ENCODE measurements around the gene U2AF1L4.
A peak's percentile ranks its signal among the peaks of the same experiment; 100 is the strongest.

Gene U2AF1L4

DNA sequence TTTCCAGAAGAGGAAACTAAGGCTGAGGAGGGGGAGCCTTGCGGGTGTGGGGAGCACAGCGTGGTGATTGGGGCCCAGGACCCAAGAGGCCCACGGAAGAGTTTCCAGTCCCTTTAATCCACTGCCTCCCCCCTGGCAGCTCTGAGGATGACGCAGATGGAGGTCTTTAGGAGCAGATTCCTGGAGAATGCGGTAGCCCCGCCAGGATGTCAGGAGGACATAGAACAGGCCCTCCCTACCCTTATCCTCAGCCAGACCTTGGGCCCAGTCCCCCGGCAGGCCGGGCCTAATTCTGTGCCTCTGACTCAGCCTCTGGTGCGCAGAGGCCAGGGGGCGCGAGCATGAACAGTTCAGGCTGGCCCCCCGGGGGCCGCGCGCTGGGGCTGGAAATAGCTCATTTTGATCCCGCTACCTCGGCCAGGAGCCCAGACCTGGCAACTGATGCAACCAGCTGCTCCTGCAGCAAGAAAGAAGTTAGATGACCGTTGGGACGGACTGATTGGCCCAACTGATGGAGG is 12.1 kb upstream of the U2AF1L4 start:
- no peak for DNase-seq (ENCODE audit: low spot score)

DNA sequence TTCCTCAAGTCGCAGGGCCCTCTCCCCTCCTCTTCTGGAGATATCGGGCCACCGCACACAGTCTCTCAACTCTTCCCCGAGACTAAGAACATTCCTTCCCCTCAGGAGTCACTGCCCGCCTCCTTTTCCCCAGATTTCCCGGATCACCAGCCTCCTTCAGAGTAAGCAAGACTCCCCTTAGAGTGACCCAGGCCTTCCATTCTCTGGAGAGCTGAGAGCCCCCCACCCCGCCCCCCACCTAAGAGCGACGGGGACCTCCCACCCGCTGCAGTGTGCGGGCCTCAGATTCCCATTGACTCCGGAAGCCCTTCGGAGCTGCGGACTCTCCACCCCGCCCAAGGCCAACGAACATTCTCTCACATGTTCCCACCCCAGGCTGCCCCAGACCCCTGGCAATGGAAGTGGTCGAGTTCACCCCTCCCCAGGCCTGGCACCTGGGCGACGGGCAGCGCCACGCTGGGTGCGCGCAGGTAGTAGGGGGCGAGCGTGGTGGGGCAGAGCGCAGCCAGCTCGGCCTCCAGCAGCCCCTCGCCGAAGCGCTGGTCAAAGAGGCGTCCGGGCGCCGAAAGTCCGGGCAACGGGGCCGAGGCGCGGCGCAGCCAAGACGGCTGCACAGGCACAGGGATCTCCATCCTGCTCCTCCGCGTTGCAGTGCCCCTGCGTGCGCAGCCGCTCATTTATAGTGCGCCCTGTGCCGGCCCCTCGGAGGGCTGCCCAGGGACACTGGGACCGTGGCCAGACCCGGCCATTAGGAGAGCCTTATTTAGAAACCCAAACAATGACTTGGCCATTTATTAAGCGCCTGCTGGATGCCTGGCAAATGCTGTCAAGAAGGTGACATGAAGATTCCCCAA is 11.4 kb upstream of the U2AF1L4 start, which contains the start of gene HSPB6:
Gene HSPB6 (minus strand): TSS at position 653 of the 854 bp plus-strand sequence. CDS start 21 bp downstream, at position 632.
- DNase-seq (ENCODE audit: low spot score): no peak

DNA sequence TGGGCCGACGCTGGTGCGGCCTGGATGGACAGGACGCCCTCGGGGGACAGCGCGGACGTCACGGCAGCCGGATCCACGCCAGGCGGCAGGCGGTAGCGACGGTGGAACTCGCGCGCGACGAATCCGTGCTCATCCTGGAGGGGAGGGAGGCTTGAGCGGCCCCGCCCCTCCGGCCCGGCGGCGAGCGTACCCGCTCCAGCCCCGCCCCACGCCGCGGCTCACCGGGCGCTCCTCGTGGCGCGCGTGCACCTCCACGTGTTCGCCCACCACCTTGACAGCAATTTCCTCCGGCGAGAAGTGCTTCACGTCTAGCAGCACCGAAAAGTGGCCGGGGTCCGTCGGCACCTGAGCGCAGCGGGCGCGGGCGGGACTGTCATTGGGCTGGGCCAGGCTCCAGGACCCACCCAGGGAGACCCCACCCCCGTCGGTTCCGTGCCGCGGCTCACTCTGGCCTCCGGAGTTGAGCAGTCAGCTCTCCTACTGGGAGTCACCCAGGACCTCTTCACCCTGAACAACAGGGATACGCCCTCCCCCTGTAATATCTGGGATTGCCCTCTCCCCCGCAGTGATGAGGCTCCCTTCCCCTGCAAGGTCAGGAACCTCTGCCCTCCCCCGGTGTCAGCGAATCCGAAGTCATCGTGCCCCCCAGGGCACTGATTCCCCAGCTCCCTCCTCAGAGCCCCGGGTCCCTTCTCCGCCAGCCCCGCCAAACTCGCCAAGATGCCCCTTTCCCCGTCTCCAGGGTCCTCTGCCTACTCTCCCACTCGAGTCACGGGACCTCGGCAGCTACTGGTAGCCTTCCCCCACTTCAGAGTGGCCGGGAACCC is 10.5 kb upstream of the U2AF1L4 start:
- DNase-seq (ENCODE audit: low spot score): no peak

DNA sequence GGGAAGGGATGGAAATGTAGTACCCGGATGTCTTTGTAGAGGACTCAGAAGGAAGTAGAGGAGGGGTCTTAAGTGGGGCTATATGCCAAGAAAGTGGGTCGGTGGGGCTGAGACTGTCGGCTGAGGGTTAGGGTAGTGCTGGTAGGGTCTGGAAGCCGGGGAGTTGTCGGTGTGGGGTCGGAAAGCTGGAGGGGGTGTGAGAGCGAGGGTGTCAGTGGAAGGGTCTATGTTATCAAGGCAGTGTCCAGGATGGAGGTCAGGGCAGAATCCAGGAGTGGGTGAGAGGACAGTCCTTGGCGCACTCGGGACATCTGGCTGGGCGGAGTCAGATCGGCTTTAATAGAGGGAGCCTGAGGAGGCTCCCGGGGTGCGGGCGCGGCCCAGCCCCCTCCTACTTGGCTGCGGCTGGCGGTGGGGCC is 9.9 kb upstream of the U2AF1L4 start:
- DNase-seq (ENCODE audit: low spot score): no peak

DNA sequence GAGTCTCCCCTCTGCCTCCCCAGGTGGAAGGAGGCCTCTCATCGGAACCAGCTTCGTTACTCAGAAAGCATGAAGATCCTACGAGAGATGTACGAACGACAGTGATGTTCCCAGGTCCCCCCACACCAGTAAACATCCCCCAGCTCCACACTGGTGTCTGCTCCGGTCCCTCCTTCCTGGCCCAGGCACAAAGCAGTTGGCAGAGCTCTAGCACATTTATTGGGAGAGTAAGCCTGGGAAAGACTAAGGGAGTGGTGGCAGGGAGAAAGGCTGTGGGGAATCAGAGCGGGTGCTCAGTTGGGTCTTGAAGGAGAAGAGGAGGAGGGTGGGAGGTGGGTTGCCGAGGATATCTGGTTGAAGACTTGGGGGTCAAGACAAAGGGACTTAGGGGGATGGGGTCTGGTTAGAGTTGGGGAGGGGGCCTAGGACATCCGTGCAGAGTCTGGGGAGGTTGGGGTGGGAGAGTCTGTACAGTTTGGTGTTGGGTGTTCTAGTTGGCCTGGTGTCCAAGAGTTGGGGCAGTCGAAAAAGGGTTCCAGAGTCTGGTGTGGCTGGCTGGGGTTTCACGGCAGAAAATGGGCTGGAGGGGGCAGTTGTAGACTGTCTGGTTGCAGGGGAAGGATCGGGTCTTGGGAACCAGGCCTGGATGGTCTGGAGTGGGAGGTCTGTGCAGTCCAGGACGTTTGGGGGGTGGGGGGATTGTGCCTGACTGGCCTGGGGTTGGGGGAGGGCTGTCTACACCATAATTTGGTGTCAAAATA is 9.3 kb upstream of the U2AF1L4 start:
- no peak for DNase-seq (ENCODE audit: low spot score)

DNA sequence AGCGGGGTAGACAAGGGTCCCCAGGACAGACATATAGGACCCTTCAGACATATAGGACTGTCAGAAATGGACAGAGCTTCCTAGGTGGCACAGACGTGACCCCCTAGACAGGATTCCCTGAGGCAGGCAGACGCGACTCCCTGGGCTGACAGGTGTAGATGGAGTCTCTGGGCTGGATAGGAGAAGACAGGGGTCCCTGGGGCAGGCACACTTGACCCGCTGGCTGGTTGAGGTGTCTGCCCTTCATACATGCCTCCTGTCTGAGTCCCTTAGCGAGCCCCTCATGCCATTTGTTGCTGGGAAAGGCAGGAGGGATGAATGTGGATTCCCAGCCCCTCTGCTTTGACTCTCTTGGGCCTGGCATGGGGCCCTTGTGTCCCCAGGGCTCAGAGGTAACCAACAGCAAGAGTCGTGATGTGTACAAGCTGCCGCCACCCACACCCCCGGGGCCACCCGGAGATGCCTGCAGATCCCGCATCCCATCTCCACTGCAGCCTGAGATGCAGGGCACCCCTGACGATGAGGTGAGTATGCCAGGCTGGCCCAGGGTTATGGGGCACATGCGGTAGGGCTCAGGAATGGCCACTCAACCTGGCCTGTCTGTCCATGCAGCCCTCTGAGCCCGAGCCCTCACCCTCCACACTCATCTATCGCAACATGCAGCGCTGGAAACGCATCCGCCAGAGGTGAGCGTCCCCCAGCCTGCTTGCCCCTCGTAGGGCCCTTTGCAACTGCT is 8.6 kb upstream of the U2AF1L4 start:
- no peak for DNase-seq (ENCODE audit: low spot score)

DNA sequence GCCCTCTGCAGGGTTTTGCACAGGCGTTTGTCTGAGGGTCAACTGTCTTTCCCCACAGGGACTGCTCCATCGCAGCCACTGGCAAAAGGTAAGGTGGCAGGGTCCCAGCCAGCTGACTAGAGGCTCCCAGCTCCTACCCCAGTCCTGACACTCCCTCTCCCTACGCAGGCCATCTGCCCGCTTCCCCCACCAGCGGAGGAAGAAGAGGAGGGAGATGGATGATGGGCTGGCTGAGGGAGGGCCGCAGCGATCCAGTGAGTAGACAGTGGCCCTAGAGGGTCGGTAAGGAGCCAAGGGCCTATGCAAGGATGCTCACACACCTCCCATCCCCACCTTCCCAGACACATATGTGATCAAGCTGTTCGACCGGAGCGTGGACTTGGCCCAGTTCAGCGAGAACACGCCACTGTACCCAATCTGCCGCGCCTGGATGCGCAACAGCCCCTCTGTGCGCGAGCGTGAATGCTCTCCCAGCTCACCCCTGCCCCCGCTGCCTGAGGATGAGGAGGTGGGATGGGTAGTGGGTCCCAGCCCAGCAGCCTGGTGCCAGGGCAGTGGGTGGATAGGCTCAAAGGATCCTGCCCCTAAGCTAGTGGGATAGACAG is 7.6 kb upstream of the U2AF1L4 start:
- DNase-seq (ENCODE audit: low spot score): no peak

DNA sequence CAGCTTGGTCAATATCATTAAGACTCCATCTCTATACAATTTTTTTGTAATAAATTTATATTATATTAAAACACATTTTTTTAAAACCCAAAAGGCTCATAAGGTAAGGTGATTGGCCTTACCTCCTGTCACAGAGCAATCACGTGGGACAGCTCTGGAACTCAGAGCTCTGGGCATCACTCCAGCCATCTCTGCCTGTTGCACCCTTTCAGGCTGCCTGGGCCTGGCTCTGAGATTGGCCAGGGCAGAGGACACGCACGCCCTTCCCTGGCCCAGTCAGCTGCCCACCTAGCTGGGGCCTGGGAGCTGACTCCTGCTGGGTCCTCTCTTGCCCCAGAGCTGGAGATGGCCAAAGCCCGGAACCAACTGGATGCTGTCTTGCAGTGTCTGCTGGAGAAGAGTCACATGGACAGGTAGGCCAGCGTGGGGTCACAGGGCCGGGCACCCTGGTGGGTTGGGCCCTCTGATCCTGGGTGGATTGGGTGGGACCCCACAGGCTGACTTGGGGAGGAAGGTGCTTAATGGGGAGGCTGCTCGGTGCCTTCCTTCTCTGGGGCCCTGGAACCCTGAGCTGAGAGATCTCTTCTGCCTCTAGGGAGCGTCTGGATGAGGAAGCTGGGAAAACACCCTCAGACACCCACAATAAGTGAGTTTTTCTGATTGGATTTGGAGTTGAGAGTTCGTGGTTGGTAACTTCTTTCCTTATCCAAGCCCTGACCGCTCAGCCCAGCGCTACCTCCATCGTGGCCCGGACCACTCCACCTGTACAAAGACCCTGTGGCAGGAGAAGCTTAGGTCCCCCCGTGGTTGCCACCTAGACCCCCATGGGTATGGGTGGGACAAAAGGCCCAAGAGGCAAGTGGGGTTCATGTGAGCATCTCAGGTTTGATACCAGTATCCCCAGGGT is 6.9 kb upstream of the U2AF1L4 start:
- DNase-seq (ENCODE audit: low spot score): no peak

DNA sequence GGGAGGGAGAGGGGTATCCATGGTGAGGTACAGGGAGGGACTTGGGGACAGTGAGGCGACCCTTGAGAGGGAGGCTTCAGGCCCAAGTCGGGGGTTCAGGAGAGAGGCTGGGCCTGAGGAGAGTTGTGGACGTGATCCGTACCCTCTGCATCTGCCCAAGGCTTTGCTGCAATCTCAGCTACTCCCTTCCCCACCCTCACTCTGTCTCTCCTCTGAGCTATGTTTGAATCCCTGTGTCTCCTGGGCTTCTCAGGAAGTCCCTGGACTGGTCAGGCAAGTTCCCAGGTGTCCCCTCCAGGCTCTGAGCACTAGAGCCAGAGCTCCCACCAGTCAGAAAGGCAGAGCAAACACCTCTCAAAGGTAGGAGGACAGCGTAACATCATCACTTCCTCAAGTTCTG is 4.9 kb upstream of the U2AF1L4 start:
- DNase-seq (ENCODE audit: low spot score): no peak

DNA sequence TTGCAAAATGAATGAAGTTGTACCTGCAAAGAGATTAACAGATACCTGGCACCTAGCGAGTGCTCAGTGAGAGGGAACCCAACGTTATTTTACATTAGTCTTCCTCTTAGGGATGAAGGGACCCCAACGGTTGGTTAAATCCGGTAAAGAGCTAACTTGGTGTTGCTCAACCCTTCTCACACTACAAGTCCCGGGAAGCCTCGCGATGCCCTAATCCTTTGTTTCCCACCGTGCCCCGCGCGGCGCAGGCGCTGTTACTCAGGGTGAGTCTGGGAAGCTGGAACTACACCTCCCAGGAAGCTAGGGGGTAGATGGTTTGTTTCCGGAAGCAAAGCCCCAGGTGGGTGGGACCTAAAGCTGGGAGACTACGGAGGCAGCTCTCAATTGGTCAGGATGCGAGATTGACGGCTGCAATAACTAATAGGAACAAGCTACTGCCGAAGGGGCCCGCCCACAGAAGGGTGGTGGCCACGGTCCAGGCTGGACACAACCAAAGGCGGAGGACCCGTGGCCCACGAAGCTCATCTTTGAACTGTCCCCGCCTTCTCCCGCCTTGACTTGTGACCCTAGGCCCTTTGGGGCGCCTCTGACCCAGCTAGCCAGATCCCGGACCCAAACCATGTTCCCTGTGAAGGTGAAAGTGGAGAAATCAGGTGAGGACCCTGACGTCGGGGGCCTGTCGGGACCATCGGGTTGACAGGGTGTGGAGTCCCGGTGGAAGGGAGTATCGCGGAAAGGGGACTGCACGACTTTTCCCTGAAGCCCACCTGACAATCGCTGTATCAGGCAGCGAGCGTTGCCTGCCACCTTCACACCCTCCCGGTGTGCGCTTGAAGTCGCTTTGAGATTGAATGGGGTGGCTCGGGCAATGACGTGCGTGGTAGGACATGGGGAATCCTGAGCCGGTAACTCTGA is 3.1 kb upstream of the U2AF1L4 start, which contains the start of gene LIN37:
Gene LIN37 (plus strand): TSS at position 471 of the 915 bp plus-strand sequence. CDS start 149 bp downstream, at position 620.
- DNase-seq (ENCODE audit: low spot score): peak; percentile 93

DNA sequence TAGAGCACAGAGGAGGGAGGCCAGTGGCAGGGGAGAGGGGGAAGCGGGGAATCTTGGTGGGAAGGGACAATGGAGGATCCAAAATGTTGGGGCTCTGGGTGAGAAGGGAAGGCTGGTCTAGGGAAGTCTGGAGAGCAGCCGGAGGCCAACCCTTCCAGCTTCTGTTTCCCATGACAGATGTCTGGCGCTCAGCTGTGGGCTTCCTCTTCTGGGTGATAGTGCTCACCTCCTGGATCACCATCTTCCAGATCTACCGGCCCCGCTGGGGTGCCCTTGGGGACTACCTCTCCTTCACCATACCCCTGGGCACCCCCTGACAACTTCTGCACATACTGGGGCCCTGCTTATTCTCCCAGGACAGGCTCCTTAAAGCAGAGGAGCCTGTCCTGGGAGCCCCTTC is 1.3 kb upstream of the U2AF1L4 start:
- DNase-seq (ENCODE audit: low spot score): no peak

DNA sequence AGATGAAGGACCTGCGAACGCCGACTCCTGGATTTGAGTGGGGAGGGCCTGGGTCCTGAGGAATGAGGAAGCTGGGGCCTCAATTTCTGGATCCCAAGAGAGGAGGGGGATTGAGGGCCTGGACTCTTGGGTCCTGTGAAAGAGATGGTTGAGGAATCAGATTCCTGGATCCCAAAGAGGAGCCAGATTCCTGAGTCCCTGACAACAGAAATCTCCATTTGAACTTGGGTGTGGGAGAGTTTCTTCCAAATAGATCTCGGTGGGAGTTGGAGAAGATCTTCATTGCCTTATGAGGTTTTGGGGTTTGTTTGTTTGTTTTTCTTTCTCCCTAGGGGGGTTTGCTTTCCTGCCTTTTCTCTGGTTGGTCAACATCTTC is 857 bp upstream of the U2AF1L4 start:
- DNase-seq (ENCODE audit: low spot score): no peak

DNA sequence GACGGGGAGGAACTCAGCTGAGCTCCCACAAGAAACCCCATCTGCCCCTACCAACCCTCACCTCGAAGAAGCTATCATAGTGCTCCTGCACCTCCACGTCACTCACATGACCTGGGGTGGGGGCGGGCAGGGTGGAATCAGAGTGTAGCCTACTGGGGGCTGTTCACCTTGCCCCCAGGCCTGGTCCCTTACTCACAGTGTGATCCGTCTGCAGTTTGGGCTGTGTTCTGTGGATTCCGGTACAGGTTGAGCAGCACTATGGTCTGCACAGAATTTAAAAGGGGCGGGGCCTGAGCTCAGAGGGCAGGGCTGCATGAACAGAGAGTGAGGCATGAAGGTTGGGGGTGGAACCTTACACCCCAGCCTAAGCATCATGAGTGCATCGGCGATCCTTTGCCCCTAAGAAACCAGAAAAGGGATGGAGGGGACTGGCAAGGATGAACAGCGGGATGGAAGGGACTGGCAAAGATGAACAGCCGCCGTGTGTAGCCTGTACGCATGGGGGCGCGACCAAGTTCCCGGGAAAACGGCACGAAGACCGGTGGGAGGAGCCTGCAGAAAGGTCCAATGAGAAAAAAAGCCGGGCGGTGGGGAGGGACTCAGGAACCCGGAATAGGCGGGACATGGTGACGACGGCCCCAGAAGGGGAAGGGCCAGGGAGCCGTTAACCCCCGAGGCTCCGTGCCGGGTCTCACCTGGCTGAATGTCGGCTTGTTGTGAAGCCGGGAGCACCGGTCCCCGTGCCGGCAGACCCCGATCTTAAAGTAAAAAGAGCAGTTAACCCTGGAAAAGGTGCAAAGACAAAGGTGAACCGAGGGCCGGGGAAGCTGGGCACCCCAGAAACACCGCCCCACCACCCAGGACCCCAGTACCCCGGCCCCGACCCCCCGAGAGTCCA is 539 bp downstream of the U2AF1L4 start:
- DNase-seq (ENCODE audit: low spot score): peak; percentile 86

DNA sequence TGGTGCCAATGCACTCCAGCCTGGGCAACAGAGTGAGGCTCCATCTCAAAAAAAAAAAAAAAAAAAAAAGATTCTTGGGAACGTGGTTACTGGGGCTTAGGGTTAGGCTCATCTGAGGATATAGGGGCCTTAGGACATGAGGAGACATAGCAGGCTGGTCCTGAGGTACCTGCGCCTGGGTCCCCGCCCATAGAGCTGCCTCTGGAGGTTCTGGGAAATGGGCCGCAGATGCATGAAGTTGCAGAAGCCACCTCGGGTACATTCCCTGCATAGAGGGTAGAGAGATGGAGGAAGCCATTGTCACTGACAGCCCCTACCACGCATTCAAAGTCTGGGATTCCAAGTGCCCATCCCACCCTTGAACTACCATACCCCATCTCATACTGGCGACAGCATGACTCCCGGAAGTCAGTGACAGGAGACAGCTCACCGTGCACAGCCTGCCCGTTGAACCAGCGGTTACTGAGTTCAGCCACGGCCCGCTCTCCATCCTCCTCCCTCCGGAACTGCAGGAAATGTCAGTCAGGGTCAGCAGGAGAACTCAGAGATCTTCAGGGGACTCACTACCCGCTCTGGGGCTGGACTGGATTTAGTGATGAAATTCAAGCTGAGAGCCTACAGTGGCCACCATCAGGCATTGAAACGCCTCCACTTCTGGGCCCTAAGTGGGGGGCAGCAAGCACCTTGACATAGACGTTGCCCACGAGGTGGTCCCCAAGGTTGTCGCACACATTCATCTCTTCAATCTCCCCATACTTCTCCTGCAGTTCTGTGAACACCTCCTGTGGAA is 1.4 kb downstream of the U2AF1L4 start:
- no peak for DNase-seq (ENCODE audit: low spot score)

DNA sequence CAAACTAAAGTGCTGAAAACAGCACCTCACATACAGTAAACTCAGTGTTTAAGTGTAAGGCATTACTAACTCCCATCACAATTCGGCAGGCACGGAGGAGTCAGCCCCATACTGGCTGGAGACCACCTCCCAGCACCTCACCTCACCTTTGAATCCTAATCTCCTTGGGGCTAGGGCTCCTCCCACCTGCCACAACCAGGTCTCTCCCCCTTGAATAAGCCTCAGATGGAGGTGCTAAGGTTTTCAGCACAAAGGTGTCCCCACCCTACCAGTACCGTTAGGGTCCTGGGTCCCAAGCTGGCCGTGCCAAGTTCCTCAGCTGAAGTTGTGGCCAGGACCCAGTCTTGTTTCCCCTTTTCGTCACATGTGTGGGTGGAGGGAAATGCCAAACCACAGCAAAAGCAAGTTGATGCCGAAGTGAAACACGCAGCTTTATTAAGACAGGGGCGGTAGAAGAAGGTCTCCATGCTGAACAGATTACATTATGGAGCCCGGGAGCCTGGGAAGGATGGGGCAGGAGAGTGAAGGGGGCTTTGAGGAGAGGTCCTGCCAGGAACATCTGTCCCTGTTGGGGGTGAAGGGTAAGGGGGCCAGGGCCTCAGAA is 3.0 kb downstream of the U2AF1L4 start, which contains the start of gene IGFLR1:
Gene IGFLR1 (minus strand): TSS at position 332 of the 604 bp plus-strand sequence. CDS start 1,272 bp downstream, outside the sequence.
- DNase-seq (ENCODE audit: low spot score): peak; percentile 58

DNA sequence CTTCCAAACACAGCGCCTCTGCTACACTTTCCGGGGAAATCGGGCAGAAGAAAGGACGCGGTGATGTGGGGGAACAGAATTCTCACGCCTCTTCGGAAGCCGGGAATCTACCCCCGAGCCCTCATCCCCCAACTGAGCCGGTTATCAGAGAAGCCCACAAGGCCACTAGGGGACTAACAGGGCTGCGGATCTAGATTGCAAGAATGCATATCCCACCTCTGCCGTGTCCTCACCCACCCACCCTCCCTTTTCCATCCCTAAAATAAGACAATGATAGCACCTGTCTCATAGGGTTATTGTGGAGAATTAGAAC is 4.1 kb downstream of the U2AF1L4 start:
- DNase-seq (ENCODE audit: low spot score): no peak

Data from germinal center (tissue), 1 donor.